T-helper 22 cell (primary cell): ENCODE results near the gene HMG20B.
"Not testable (repeated sequence)": the region's sequence is repeated elsewhere in the genome, so short reads cannot be mapped to it uniquely, and the experiment has no call there.

Experiments used
- DNase-seq: peaks from one replicate; pipeline ENCODE4 v3.0.0-alpha.2; 2020; ENCODE audit warnings: low read depth

The HMG20B gene

DNA sequence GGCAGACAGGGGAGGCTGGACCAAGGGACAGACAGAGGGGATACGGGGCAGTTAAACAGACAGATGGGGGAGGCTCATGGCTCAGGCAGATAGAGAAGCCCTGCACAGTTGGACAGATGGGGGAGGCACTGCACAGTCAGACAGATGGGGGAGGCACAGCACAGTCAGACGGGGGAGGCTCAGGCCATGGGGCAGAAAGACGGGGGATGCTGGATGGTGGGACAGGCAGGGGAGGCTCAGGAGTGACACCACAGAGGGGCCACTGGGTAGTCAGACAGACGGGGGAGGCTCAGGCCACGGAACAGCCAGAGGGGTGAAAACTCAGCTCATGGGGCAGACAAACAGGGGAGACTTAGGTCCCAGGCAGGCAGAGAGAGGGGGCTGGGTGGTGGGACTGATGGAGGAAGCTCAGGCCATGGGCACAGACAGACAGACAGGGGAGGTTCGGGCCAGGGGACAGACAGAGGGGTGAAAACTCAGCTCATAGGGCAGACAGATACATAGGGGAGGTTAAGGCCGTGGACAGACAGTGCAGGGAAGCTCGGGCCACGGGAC, 16.2 kb upstream of the HMG20B start:
- DNase-seq, result no peak

DNA sequence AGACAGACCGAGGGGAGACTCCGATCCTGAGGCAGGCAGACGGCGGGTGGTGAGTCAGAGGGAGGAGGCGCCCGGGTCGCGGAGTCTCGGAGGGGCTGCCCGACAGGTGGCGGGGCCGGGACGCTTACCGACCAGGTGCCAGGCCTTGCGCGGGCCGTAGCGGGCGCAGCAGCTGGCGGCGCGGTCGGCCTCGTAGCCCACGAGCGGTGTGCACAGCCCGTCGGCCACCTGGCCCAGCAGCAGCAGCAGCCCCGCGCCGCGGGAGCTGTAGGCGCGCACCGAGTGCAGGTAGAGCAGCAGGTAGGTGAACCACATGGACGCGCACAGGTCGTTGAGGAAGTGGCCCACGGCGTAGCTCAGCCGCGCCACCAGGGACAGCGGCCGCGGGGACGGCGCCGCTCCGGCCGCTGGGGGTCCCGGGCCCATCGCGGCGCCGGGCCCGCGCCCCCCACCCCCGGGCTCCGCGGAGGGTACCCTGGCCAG, 15.7 kb upstream of the HMG20B start:
- peak; percentile 65 for DNase-seq

DNA sequence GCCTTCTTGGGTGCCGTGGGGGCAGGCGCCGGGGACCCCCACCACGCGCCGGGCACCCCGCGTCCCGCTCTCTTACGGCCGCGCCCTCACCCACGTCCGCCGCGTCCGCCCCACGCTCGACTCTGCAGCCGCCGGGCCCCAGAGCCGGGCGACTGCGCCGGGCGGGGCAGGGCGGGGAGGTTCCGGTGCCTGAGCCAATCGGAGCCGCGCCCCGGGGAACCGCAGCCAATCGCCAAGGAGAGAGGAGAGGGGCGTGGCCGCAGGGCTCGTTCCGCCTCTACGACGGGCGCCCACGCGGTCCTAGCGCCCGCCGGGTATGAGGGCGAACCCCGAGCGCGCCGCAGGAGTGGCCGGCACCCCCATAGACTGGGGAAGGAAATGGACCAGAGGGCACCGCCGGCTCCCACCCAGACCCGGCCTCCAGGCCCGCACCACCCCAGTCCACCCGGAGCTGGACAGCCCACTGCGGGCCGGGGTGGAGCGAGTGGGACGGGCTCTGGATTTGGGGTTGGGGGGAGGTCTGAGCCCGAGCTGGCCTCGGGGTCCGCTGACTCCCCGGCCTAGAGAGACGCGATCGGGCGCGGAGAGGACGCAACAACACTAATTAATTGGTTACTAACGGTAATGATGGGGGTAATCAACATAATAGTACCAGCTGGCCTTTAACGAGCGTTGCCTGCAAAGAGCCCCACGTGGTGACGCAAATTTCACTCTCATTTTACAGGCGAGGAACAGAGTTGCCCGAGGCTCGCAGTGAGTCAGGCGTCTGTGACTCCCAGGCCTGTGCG, 15.1 kb upstream of the HMG20B start, which contains the start of gene MFSD12:
Gene MFSD12, minus strand, starts transcription at position 126 of the 788 bp plus-strand sequence. CDS start 183 bp downstream, outside the sequence.
- DNase-seq, result peak; percentile 85

DNA sequence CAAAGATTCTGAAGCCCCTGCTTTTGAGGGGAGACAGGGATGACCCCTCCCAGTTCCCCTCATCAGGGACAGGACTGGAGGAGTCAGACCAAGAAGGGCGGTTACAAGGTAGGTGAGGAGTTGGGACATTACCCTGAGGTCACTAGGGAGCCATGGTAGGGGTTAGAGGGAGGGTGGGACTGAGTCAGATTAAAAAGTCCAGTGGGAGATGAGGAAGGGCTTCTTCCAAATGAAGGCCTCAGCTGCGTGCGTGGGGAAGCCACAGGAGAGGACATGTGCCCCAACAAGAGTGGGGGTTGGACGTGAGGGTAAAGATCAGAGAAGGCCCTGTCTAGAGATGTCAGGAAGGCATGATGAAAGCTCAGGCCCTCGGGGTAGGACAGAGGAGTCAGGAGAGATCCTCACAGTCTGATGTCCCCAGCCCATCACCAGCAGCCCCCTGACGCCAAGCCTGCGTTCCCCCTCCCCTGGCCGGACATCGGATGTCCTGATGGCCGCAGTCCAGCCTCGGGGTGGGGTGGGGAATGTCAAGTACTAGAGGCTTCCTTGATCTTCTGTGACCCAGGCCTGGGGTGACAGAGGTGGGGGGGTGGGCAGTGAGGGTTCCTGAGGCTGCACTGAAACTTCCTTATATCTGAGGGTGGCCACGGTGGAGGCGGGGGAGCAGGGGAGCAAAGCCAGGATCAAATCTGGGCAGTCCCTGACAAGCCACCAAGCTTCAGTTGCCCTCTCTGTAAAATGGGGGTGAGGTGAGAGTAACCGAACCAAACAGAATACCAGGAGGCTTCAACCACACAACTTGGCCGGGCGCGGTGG, 8.8 kb upstream of the HMG20B start:
- DNase-seq, result no peak

DNA sequence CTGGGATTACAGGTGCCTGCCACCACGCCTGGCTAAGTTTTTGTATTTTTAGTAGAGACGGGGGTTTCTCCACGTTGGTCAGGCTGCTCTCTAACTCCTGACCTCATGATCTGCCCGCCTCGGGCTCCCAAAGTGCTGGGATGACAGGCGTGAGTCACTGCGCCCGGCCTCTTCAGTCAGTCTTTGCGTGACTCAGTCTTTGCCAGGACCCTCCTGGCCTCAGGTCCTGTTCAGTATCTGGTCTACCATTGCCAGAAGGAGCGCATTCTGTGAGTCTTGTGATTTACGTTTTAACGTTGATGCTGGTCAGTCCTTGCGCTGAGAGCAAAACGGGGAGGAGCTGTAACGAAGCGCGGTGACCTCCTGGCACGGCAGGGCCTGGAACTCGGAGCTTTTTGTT, 7.6 kb upstream of the HMG20B start:
- no peak for DNase-seq

DNA sequence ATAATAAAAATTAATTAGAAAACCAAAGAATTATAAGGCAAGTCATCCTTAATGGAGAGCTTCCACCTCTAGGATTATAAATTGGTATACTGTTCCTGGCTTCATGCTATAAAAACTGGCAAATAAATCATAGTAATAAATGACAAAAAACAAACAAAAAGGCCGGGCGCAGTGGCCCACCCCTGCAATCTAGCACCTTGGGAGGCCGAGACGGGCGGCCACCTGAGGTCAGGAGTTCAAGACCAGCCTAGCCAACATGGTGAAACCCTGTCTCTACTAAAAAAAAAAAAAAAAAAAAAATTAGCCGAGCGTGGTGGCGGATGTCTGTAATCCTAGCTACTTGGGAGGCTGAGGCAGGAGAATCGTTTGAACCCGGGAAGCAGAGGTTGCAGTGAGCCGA, 2.7 kb upstream of the HMG20B start:
- not testable (repeated sequence) for DNase-seq

DNA sequence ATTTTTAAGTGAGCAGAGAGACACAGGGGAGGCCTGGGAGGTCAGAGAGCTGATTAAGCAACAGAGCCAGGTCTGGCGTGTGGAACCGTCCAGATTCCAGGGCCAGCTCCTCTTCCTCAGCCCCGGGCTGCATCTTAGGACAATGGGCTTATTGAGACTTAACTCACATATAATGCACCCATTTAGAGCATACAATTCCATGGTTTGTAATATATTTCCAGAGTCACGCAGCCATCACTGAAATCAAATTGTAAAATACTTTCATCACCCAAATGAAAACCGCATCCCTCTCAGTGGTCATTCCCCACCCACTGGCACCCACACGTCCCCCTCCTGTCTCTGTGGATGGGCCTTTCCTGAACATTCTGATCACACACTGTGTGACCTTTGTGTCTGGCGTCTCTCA, 2.1 kb upstream of the HMG20B start:
- DNase-seq, result no peak

DNA sequence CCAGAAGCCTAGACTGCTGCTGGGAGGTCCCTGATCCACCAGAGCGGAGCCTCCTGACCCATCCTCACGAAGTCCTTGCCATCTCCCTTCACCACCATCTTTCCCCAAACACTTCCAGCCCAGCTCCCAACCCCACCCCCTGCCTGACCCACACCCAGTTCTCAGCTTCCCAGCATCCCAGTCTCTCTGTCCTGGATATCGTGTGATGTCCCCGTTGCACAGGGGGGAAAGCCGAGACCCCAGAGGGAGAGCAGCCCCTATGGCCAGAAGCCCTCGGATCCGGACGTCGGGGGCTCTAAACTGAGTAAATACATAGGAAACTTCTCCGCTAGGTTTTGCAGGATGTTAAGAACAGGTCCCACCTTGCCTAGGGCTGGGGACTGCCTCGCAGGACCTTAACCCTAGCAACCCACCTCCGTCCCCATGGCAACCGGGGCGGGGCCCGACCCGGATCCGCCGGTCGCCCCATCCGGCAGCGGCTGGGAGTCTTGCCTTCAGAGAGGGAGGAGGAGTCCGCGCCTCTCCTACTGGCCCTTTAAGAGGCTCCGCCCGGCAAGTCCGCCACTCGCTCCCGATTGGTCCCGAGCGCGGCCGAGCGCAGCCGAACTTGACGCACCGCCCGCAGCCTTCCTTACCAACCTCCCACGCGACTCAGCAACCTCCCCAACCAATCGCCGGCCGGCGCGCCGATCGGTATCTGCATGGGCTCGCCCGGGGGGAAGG, 451 bp upstream of the HMG20B start:
- DNase-seq, result peak; percentile 99

DNA sequence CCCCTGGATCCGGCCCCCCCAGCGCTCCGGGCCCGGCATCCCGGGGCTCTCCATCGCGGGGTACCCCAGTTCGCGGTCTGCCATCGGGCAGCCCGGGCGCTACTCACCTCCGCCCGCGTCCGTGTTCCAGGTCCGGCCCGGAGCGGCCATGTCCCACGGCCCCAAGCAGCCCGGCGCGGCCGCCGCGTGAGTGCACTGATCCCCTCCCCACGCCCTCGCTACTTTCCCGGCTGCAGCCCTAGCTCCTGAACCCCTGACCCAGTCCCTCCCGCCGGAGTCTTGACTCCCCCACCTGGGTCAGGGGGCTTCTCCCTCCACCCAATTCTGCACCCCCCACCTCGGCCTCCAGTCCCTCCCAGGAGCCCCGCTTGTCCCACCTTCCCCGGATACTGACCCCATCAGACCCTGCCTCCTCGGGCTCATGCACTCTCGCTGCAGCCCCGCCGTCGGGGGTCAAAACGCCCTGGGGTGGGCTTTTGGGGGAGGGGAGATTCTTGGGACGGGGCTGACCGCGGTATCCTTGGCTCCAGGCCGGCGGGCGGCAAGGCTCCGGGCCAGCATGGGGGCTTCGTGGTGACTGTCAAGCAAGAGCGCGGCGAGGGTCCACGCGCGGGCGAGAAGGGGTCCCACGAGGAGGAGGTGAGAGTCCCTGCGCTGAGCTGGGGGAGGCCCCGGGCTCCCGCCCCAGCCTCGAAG, 566 bp downstream of the HMG20B start:
- DNase-seq, result no peak

DNA sequence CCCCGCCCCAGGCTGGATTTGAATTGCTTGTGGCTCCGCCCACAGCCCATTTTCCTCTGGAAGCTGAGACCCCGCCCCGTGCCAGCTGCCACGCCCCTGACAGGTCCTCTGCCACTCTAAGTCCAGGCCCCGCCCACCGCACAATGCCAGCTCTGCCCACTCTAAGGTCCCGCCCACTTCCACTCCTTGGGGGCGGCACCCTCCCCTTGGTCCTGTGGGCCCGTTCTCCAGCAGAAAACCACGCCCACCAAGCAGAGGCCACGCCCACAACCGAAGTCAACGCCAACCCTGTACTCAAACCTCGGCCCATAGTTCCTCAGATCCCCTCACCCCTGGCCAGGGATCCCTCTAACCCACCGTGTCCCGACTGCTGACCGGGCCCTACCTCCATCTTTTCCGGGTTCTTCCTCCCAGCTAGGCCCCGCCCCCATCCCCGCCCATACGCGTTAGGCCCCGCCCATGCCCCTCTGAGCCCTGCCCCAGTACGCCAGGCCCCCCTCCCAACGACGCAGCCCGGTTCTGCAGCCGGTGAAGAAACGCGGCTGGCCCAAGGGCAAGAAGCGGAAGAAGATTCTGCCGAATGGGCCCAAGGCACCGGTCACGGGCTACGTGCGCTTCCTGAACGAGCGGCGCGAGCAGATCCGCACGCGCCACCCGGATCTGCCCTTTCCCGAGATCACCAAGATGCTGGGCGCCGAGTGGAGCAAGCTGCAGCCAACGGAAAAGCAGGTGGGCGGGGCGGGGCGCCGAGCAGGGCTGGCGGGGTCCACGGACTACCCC, 1.3 kb downstream of the HMG20B start:
- peak; percentile 77 for DNase-seq

DNA sequence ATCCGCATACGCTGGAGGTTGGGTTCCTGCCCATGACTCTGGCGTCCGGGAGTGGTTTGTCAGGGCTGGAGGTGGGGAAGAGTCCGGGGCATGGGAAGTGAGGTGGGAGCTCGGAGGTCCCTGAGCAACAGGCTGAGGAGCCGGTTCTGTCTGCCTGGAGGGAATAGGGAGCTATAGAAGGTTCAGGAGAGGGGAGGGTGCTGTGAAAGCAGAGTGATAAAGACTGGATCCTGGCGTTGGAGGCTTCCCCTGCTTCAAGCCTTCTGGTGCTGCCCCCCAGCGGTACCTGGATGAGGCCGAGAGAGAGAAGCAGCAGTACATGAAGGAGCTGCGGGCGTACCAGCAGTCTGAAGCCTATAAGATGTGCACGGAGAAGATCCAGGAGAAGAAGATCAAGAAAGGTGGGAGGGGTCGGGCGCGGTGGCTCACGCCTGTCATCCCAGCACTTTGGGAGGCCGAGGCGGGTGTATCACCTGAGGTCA, 2.6 kb downstream of the HMG20B start:
- DNase-seq, result no peak

DNA sequence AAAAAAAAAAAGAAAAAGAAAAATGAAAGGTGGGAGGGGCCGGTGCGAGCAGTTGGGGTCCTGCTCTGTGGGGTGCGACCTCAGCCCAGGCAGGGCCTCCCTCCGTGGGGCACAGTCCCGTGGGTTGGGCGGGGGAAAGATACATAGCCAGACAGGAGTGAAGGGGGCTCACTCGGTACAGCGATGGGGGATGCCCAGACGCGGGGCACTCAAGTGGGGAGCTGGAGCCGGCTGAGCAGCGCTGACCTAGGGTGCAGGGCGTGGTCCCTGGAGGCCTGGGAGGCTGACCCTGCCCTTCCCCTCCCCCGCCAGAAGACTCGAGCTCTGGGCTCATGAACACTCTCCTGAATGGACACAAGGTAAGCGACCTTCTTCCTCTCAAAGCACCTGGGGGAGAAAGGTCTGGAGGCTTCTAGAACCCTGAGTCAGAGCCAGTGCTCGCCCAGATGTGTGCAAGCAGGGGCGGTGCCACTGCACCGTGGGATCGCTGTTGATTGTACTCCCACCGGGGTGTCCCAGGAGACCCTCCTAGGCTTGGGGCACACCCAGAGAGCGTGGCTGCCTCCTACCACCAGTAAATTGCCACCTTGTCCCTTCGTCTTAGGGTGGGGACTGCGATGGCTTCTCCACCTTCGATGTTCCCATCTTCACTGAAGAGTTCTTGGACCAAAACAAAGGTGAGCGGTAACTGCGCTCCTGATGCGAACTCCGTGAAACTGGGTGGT, 3.4 kb downstream of the HMG20B start:
- no peak for DNase-seq

DNA sequence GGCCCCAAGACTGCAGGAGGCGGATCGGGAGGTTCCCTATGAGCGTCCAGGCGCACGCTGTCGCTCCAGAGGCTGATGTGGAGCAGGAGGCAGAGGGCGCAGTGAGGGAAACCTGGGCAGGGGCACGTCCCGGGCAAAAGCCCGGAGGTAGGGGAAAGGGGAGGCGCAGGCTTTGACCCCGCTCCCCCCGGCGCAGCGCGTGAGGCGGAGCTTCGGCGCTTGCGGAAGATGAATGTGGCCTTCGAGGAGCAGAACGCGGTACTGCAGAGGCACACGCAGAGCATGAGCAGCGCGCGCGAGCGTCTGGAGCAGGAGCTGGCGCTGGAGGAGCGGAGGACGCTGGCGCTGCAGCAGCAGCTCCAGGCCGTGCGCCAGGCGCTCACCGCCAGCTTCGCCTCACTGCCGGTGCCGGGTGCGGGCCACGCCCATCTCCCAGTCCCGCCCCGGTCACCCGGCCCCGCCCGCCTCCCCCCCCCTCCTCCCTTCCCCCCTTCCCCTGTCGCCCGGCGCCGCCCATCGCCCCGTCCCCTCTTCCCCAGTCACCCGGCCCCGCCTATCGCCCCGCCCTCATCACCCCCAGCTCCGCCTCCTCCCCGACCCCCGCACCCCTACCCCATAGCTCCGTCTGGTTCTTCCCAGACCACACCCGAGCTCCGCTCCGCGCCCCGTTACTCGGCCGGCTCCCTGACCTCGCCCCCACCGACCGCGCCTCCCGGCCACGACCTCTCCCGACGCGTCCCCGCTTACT, 4.1 kb downstream of the HMG20B start:
- no peak for DNase-seq

DNA sequence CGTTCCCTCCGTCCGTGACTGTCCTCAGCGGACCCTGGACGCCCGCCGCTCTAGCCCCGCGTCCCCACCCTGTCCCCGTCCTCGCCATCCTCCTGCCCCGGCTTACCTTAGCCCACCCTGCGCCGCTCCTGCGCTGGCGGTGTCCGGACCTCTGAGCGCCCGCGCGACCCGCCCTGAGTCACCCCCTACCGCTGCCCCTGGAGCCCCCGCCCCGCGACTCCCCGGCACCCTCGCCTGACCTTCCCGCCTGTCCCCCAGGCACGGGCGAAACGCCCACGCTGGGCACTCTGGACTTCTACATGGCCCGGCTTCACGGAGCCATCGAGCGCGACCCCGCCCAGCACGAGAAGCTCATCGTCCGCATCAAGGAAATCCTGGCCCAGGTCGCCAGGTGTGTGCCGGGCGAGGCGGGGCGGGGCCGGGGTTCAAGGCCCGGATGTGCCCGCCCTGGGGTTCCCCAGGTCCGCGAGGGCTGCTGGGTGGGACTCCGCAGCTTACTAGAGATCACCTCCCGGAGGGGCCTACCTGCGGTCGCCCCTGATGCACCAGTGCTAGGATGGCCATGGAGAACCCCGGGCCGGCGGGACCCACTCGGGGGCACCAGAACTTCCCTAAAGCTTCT, 5.1 kb downstream of the HMG20B start:
- DNase-seq, result no peak

DNA sequence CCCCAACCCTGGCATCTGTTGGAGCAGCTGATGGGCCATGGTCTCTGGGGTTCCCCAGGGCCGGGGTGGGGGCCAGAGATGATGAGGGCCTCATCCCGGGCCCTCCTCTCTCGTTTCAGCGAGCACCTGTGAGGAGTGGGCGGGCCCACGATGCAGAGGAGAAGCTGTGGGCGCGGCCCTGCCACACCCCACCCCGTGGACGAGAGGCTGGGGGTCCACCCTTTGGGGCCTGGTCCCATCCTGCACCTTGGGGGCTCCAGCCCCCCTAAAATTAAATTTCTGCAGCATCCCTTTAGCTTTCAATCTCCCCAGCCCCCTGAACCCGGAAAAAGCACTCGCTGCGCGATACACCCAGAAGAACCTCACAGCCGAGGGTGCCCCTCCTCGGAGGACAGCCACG, 5.6 kb downstream of the HMG20B start:
- DNase-seq, result no peak

DNA sequence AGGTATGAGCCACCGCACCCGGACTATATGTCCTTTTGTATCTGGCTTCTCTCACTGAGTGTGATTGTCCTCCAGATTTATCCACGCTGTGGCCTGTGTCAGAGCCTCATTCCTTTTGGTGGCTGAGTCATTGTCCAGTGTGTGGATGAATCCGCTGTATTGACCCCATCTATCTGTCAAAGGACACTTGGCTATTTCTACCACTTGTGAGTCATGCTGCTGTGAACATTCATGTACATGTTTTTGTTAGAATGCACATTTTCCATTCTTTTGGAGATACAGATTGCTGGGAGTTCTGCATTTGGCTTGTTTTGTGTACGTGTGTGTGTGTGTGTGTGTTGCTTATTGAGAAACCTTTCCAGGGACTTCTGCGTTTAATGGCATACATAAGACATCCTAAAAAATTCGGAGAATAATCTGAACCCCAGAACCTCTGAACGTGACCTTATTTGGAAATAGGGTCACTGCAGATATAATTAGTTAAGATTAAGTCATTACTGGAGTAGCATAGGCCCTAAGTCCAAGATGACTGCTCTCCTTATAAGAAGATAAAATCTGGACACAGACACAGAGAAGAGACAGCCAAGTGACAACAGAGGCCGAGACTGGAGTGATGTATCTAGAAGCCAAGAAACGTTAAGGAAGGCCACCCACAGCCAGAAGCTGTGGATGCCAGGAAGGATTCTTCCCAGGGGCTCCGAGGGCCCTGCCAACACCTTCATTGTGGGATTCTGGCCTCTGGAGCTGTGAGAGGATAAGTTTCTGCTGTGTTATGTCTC, 7.6 kb downstream of the HMG20B start:
- no peak for DNase-seq

DNA sequence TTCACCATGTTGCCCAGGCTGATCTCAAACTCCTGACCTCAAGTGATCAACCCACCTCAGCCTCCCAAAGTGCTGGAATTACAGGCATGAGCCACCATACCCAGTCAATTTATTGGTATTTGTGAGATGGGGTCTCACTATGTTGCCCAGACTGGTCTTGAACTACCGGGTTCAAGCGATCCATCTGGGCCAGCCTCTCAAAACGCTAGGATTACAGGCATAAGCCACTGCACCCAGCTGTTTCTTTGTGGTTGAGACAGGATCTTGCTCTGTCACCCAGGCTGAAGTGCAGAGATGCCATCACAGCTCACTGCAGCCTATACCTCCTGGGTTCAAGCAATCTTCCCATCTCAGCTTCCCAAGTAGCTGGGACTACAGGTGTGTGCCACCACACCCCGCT, 9.0 kb downstream of the HMG20B start:
- not testable (repeated sequence) for DNase-seq
